ENCODE data around the gene SLC25A48.

Gene SLC25A48

GRCh38 chr5:135834639-135835529, at the start of gene SLC25A48:
Gene SLC25A48 (plus strand): TSS chr5:135834663. CDS start chr5:135834848, 185 bp downstream.
- DNase-seq = no peak

GRCh38 chr5:135800656-135801055, 33.8 kb upstream of the SLC25A48 start:
- DNase-seq = no peak

GRCh38 chr5:135810188-135810943, 24.1 kb upstream of the SLC25A48 start:
- peak; percentile 33 for DNase-seq

GRCh38 chr5:135811007-135811406, 23.5 kb upstream of the SLC25A48 start:
- DNase-seq = no peak

- DNase-seq = no peak
These were observed 20.7 kb upstream of the SLC25A48 start for GRCh38 chr5:135813758-135814157.

GRCh38 chr5:135814316-135814715, 20.1 kb upstream of the SLC25A48 start:
- no peak for DNase-seq

GRCh38 chr5:135814812-135815211, 19.7 kb upstream of the SLC25A48 start:
- DNase-seq = no peak

GRCh38 chr5:135821061-135821801, 13.2 kb upstream of the SLC25A48 start:
- no peak for DNase-seq

- DNase-seq = no peak
These were observed 12.7 kb upstream of the SLC25A48 start for GRCh38 chr5:135821802-135822201.

GRCh38 chr5:135822286-135822685, 12.2 kb upstream of the SLC25A48 start:
- DNase-seq = no peak

GRCh38 chr5:135822959-135823358, 11.5 kb upstream of the SLC25A48 start:
- DNase-seq = no peak

GRCh38 chr5:135823881-135824280, 10.6 kb upstream of the SLC25A48 start:
- no peak for DNase-seq

GRCh38 chr5:135824541-135825041, 9.9 kb upstream of the SLC25A48 start:
- no peak for DNase-seq

- DNase-seq = no peak
These were observed 8.9 kb upstream of the SLC25A48 start for GRCh38 chr5:135825373-135826220.

GRCh38 chr5:135826221-135826525, 8.3 kb upstream of the SLC25A48 start:
- DNase-seq = no peak

GRCh38 chr5:135826994-135827671, 7.3 kb upstream of the SLC25A48 start:
- no peak for DNase-seq

GRCh38 chr5:135827965-135828781, 6.3 kb upstream of the SLC25A48 start:
- DNase-seq = no peak

GRCh38 chr5:135828782-135829127, 5.7 kb upstream of the SLC25A48 start:
- DNase-seq = no peak

- DNase-seq = no peak
These were observed 5.3 kb upstream of the SLC25A48 start for GRCh38 chr5:135829179-135829578.

- peak; percentile 47 for DNase-seq
These were observed 4.6 kb upstream of the SLC25A48 start for GRCh38 chr5:135829681-135830383.
